Small intestine (tissue), 7 donors: ENCODE measurements around the gene DPM2. TPM values are rescaled to one million over a fixed set of nuclear protein-coding genes. Genes with fewer than 3 reads are reported as not detected.

Experiments
- DNase-seq, 2 donors: peaks; one replicate each; pipeline versions ENCODE4 v3.0.0 to v3.0.0-alpha.2; 2013
- FAIRE-seq: peaks from 2 replicates; lab custom pipeline; 2012; peaks lifted over from hg19 to GRCh38; lab: Jason Lieb, UNC
- H3K27ac ChIP-seq, 3 donors: one replicate each; pipeline ENCODE4 v1.5.1; 2013; ENCODE audit warnings: low read length in 2 of 3, mild to moderate bottlenecking in 2 of 3, control low read depth in 1 of 3, inconsistent platforms in 1 of 3, low read depth in 1 of 3, moderate library complexity in 1 of 3
- H3K27me3 ChIP-seq, 3 donors: one replicate each; pipeline ENCODE4 v1.6.1; 2013; ENCODE audit warnings: low read length in 3 of 3, inconsistent platforms in 1 of 3; ENCODE audit not compliant: control insufficient read depth in 3 of 3, insufficient read depth in 3 of 3
- H3K36me3 ChIP-seq, 3 donors: one replicate each; pipeline ENCODE4 v1.6.1; 2013; ENCODE audit warnings: low read length in 3 of 3, inconsistent platforms in 1 of 3, low read depth in 1 of 3, mild to moderate bottlenecking in 1 of 3, moderate library complexity in 1 of 3; ENCODE audit not compliant: control insufficient read depth in 3 of 3, insufficient read depth in 2 of 3
- H3K4me1 ChIP-seq, 3 donors: one replicate each; pipeline ENCODE4 v1.6.1; 2013; ENCODE audit warnings: low read length in 2 of 3, inconsistent platforms in 1 of 3, low read depth in 1 of 3, mild to moderate bottlenecking in 1 of 3, moderate library complexity in 1 of 3; ENCODE audit not compliant: control insufficient read depth in 3 of 3, insufficient read depth in 2 of 3
- H3K4me3 ChIP-seq, 3 donors: one replicate each; pipeline ENCODE4 v1.5.1; 2013; ENCODE audit warnings: low read length in 3 of 3, control low read depth in 1 of 3, inconsistent platforms in 1 of 3, low read depth in 1 of 3, mild to moderate bottlenecking in 1 of 3, moderate library complexity in 1 of 3
- H3K9me3 ChIP-seq, 2 donors: one replicate each; pipeline ENCODE4 v1.6.1; 2013; ENCODE audit warnings: low read depth in 1 of 2, low read length in 1 of 2; ENCODE audit not compliant: control insufficient read depth in 2 of 2, insufficient read depth in 1 of 2
- WGBS, 3 donors: extraction: QIAGEN DNeasy Blood & Tissue Kit; methylation state at CpG; one replicate each; pipeline ENCODE4 v1.1.7; 2013; 5-methylcytosine and 5-hydroxymethylcytosine counted together
- polyA plus RNA-seq, 4 donors: library from polyadenylated mRNA; stranded (reverse) in 3 of 4; unstranded in 1 of 4; fragments of 200-250 nt in 3 of 4; fragments of 120-200 nt in 1 of 4; gene quantifications; one replicate each; pipeline versions ENCODE4 v1.2.1 to v1.2.3, GENCODE V29; 2013
- donor health status: healthy with polysubstance abuse.
- donor health status: control.
- donor health status: control.
- donor health status: Bipolar disorder and iron deficiency.
- donor health status: healthy.

DPM2 gene
- polyA plus RNA-seq, 4 donors = 23.2 to 46.0 (median 35.4) TPM

DNA sequence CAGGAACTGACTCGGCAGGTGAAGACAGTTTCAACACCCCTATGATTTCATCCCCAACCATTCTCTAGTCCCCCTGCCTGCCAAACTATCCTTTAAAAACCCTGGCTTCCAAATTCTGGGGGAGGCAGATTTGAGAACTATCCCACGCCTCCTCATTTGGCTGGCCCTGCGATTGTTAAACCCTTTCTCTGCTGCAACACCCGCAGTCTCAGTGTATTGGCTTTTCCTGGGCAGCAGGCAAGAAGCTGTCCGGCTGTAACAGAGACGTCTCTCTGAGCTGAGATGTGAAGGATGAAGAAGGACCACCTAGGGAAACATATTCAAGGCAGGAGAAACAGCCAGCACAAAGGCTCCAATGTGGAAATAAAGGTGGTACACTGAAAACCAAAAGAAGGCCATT, 44.8 kb downstream of the DPM2 start:
- Histone ChIP-seq H3K36me3 (peaks cover 0 to 42% (median 15%) of the 10 kb centered on the region in 3 donors), H3K27me3 (no peaks in the 10 kb centered on the region), H3K4me3 (no peak overlapping the region), H3K9me3 (peaks cover 0 to 42% of the 10 kb centered on the region in 2 donors), H3K4me1 (peaks cover 0 to 9% (median 0%) of the 10 kb centered on the region in 3 donors), H3K27ac (no peak overlapping the region)
- DNase-seq = no peak
- WGBS, 3 donors = 88 to 97% (median 94%) methylated on average over 6 of the region's 6 CpGs
- FAIRE-seq = no peak

DNA sequence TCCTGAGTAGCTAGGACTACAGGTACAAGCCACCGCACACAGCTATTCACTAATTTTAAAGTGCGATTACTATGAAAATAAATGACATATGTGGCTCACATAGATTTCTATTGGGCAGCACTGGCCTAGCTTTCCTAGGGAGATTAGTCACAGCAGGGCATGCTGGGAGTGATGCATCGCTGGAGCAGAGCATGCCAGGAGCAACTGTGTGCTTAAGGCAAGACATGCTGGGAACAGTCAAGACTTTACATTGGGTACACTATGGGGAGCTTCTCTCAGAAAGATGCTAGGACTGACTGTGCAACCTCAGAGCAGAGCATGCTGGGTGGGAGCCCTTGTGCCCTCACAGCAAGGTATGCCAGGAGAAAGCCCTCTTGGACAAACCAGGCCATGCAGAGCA, 47.6 kb downstream of the DPM2 start:
- Histone ChIP-seq H3K4me3 (no peak overlapping the region), H3K36me3 (peaks cover 0 to 52% (median 12%) of the 10 kb centered on the region in 3 donors), H3K27ac (no peak overlapping the region), H3K9me3 (peaks cover 0 to 34% of the 10 kb centered on the region in 2 donors), H3K27me3 (no peaks in the 10 kb centered on the region), H3K4me1 (no peaks in the 10 kb centered on the region)
- no peak for DNase-seq
- no peak for FAIRE-seq
- WGBS, 3 donors = 93 to 96% (median 94%) methylated on average over 3 of the region's 3 CpGs

DNA sequence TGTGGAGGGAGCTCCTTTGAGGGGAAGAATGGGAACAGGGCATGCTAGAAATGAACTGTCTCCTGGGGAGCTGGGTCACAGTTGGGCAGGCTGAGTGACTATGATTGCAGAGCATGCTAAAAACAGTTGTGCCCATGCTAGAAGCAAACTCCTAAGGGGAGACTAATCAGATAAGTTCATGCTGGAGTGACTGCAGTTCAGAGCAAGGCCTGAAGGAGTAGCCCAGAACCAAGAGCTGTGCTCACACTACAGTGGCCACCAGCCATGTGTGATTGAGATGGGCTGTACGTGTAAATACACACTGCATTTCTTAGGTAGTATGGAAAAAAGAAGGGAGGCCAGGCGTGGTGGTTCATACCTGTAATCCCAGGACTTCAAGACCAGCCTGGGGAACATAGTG, 49.9 kb downstream of the DPM2 start:
- Histone ChIP-seq H3K4me1 (no peaks in the 10 kb centered on the region), H3K9me3 (peaks cover 0 to 11% of the 10 kb centered on the region in 2 donors), H3K27me3 (no peaks in the 10 kb centered on the region), H3K27ac (no peak overlapping the region), H3K36me3 (peaks cover 0 to 45% (median 3%) of the 10 kb centered on the region in 3 donors), H3K4me3 (no peak overlapping the region)
- DNase-seq = no peak
- WGBS, 3 donors = 75 to 82% (median 78%) methylated on average over 2 of the region's 2 CpGs
- FAIRE-seq = no peak

DNA sequence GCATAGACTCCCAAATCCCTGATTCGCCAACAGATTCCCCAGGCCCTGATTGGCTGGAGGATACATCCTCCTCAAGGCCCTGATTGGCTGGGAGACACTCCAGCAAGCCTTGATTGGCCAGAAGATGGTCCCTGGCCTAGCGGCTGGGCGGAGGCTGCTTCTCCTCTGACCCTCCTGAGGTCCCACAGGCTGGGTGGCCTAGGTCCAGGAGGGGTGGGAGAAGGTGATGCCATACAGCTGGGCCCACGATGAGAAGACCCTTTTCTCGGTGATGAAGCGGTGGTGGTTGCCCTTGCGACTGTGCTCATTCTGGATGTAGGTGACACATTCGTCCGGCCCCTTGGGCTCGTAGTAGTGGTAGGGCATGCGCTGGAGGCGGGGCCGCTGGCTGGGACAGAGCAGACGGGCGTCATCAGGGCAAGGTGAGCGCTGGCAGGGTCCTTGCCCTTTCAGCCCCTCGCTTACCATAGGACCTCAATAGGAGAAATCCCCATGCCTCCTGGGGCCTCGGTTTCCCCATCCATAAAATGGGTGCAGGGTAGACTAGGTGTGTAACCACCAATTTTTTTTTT, 51.2 kb downstream of the DPM2 start:
- DNase-seq (no peak), FAIRE-seq (no peak)
- H3K36me3 ChIP-seq = peaks cover 0 to 47% (median 2%) of the 10 kb centered on the region in 3 donors
- H3K9me3 ChIP-seq = no peaks in the 10 kb centered on the region
- H3K4me1 ChIP-seq = no peaks in the 10 kb centered on the region
- no peak overlapping the region for H3K4me3 ChIP-seq
- H3K27me3 ChIP-seq = no peaks in the 10 kb centered on the region
- WGBS, 3 donors = 93 to 96% (median 95%) methylated on average over 18 of the region's 18 CpGs
- H3K27ac ChIP-seq = no peak overlapping the region

DNA sequence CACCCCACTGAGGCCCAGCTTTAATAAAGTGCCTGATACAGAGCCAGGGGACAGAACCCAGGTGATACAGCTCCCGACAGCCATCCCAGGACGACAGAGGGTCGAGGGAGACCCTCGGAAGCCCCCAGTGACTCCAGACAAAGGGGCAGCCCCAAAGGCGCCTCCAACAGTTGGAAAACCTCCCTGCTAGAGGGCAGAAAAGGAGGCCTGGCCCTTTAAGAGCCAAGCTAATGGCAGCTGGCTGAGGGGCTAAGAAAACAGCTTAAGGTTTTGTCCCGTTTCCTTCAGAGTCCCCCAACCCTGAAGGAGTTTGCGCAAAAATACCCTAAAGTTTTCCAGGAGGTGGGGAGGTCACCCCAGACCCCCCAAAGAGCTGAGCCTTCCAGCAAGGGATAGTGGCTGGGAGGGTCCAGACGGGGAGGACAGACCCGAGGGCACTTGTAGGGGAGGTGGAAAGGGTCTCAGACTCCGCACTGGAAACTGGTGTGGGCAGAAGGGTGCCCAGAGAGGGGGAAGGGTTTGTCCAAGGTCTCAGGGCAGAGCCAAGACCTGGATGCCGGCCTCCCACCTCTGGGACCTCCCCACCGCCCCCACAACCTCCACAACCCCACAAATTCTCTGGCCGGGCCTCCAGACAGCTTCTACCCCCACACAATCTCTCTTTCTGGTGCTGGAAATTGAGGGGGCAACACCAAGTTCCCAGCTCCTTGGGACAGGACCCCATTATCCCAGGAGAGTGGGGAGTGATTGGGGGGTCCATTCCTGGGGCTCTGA, 52.0 kb downstream of the DPM2 start:
- no peak overlapping the region for H3K4me3 ChIP-seq
- no peaks in the 10 kb centered on the region for H3K4me1 ChIP-seq
- FAIRE-seq (no peak), DNase-seq (no peak)
- no peak overlapping the region for H3K27ac ChIP-seq
- no peaks in the 10 kb centered on the region for H3K9me3 ChIP-seq
- H3K27me3 ChIP-seq = no peaks in the 10 kb centered on the region
- peaks cover 0 to 44% (median 2%) of the 10 kb centered on the region in 3 donors for H3K36me3 ChIP-seq
- WGBS, 3 donors = 79 to 82% (median 80%) methylated on average over 13 of the region's 13 CpGs

Other genes with a start within 250 kb of the DPM2 start
- gene CFAP157, start 230.9 kb downstream of the DPM2 start, polyA plus RNA-seq = under 1 TPM in 2 of 4 donors, not detected in 2; 0.12 to 0.84 TPM
- gene PTRH1, start 222.2 kb downstream of the DPM2 start, polyA plus RNA-seq = 10 to 100 TPM in 2 of 4 donors, 1 to 10 TPM in 2; 3.4 to 16.8 (median 10.9) TPM
- gene TTC16, start 221.8 kb downstream of the DPM2 start, polyA plus RNA-seq = under 1 TPM in 2 of 4 donors, not detected in 2; 0.01 to 0.03 TPM
- 10 to 100 TPM; 13.2 to 24.0 (median 21.1) TPM for gene TOR2A, start 202.6 kb downstream of the DPM2 start, polyA plus RNA-seq
- gene SH2D3C, start 159.2 kb downstream of the DPM2 start, polyA plus RNA-seq = 10 to 100 TPM in 1 of 4 donors, 1 to 10 TPM in 2, under 1 TPM in 1; 0.67 to 12.6 (median 4.4) TPM
- 10 to 100 TPM; 34.0 to 47.2 (median 34.6) TPM for gene CDK9, start 151.8 kb downstream of the DPM2 start, polyA plus RNA-seq
- gene FPGS, start 135.0 kb downstream of the DPM2 start, polyA plus RNA-seq = 10 to 100 TPM; 24.4 to 45.8 (median 30.6) TPM
- 10 to 100 TPM in 2 of 4 donors, 1 to 10 TPM in 2; 3.1 to 84.0 (median 11.8) TPM for gene ENG, start 83.2 kb downstream of the DPM2 start, polyA plus RNA-seq
- 10 to 100 TPM; 11.6 to 60.6 (median 51.7) TPM for gene AK1, start 60.2 kb downstream of the DPM2 start, polyA plus RNA-seq
- gene ST6GALNAC6, start 38.3 kb downstream of the DPM2 start, polyA plus RNA-seq = 10 to 100 TPM in 2 of 4 donors, 1 to 10 TPM in 2; 2.2 to 31.8 (median 11.8) TPM
- 10 to 100 TPM in 3 of 4 donors, 1 to 10 TPM in 1; 9.1 to 34.7 (median 22.5) TPM for gene ST6GALNAC4, start 20.8 kb downstream of the DPM2 start, polyA plus RNA-seq
- gene PIP5KL1, start 7.1 kb downstream of the DPM2 start, polyA plus RNA-seq = under 1 TPM in 3 of 4 donors, not detected in 1; 0.40 to 0.81 (median 0.60) TPM
- gene EEIG1, start 43.1 kb upstream of the DPM2 start, polyA plus RNA-seq = 100 to 1,000 TPM in 1 of 4 donors, 10 to 100 TPM in 3; 43.9 to 123 (median 58.9) TPM
- 1 to 10 TPM; 8.1 to 10.0 (median 9.0) TPM for gene NAIF1, start 129.5 kb upstream of the DPM2 start, polyA plus RNA-seq
- 10 to 100 TPM; 15.5 to 26.2 (median 20.1) TPM for gene SLC25A25, start 130.4 kb upstream of the DPM2 start, polyA plus RNA-seq
- 10 to 100 TPM; 47.7 to 99.7 (median 76.0) TPM for gene PTGES2, start 189.9 kb upstream of the DPM2 start, polyA plus RNA-seq
- gene LCN2, start 211.6 kb upstream of the DPM2 start, polyA plus RNA-seq = 100 to 1,000 TPM in 1 of 4 donors, 1 to 10 TPM in 3; 1.6 to 582 (median 3.7) TPM
- gene BBLN, start 222.4 kb upstream of the DPM2 start, polyA plus RNA-seq = 100 to 1,000 TPM in 1 of 4 donors, 10 to 100 TPM in 3; 33.1 to 111 (median 64.6) TPM